Activated CD4-positive, alpha-beta T cell treated with anti-CD3 and anti-CD28 coated beads, Interleukin-2, amount 50 U/mL, for 24 hours (primary cell): ENCODE results near the gene GCGR.
"Not testable (repeated sequence)": the region's sequence is repeated elsewhere in the genome, so short reads cannot be mapped to it uniquely, and the experiment has no call there.

Experiments
- DNase-seq, 2 donors: peaks; one replicate each; pipeline ENCODE4 v3.0.0-alpha.2; 2020; ENCODE audit warnings: low read depth in 1 of 2, low spot score in 1 of 2

Gene GCGR

GRCh38 chr17:81831957-81832607 lies 28.1 kb downstream of the GCGR start:
- peak; percentile 28 to 38 for DNase-seq

GRCh38 chr17:81832608-81833159 lies 28.7 kb downstream of the GCGR start:
- peak in 1 of 2 donors; percentile 23 for DNase-seq

- DNase-seq, result peak; percentile 92 to 94
Observed at GRCh38 chr17:81833160-81833920, 29.4 kb downstream of the GCGR start, which contains the start of gene MCRIP1. TSS of gene MCRIP1 (minus strand) at chr17:81833291. CDS start at chr17:81824506, 8,785 bp downstream.

- DNase-seq, result no peak
Observed at GRCh38 chr17:81833921-81834830, 30.2 kb downstream of the GCGR start.

- DNase-seq, result no peak
Observed at GRCh38 chr17:81834831-81835267, 30.9 kb downstream of the GCGR start, which contains the start of gene PPP1R27. TSS of gene PPP1R27 (minus strand) at chr17:81835050. CDS start at chr17:81834953, 97 bp downstream.

- DNase-seq, result no peak
Observed at GRCh38 chr17:81837641-81838040, 33.7 kb downstream of the GCGR start.

GRCh38 chr17:81838753-81839255 lies 34.9 kb downstream of the GCGR start:
- no peak for DNase-seq

GRCh38 chr17:81839301-81839700 lies 35.4 kb downstream of the GCGR start:
- DNase-seq, result no peak

GRCh38 chr17:81840059-81840458 lies 36.1 kb downstream of the GCGR start:
- not testable (repeated sequence) for DNase-seq

- no peak for DNase-seq
Observed at GRCh38 chr17:81840826-81841778, 37.2 kb downstream of the GCGR start.

- no peak for DNase-seq
Observed at GRCh38 chr17:81841866-81842265, 37.9 kb downstream of the GCGR start.

- DNase-seq, result no peak
Observed at GRCh38 chr17:81842378-81842724, 38.4 kb downstream of the GCGR start.

- DNase-seq, result no peak
Observed at GRCh38 chr17:81842725-81843504, 39.0 kb downstream of the GCGR start.

GRCh38 chr17:81843713-81844326 lies 39.9 kb downstream of the GCGR start:
- no peak for DNase-seq

GRCh38 chr17:81844327-81844851 lies 40.4 kb downstream of the GCGR start:
- DNase-seq, result no peak

GRCh38 chr17:81844887-81845286 lies 40.9 kb downstream of the GCGR start:
- DNase-seq, result no peak

- no peak for DNase-seq
Observed at GRCh38 chr17:81845361-81845760, 41.4 kb downstream of the GCGR start.
